Ascending aorta (tissue), 2 donors: ENCODE data around the gene FIBP. TPM values are rescaled to one million over a fixed set of nuclear protein-coding genes. Genes with fewer than 3 reads are reported as not detected.

Experiments used
- DNase-seq, 2 donors: peaks; one replicate each; pipeline ENCODE4 v3.0.0-alpha.2; 2019; ENCODE audit warnings: low spot score in 2 of 2
- H3K27ac ChIP-seq, 2 donors: fragments of 200-600 bp; sonication (generic); one replicate each; pipeline ENCODE4 v1.5.1; 2016 to 2017; ENCODE audit warnings: mild to moderate bottlenecking in 1 of 2
- H3K27me3 ChIP-seq: fragments of 200-600 bp; sonication (generic); one replicate; pipeline ENCODE4 v1.5.1; 2017
- H3K36me3 ChIP-seq, 2 donors: fragments of 200-600 bp; sonication (generic); one replicate each; pipeline ENCODE4 v1.5.1; 2016
- H3K4me1 ChIP-seq, 2 donors: fragments of 200-600 bp; sonication (generic); one replicate each; pipeline ENCODE4 v1.5.1; 2016 to 2017; ENCODE audit warnings: mild to moderate bottlenecking in 1 of 2
- H3K4me3 ChIP-seq, 2 donors: fragments of 200-600 bp; sonication (generic); one replicate each; pipeline ENCODE4 v1.5.1; 2016 to 2017; ENCODE audit warnings: mild to moderate bottlenecking in 1 of 2
- H3K9me3 ChIP-seq, 2 donors: fragments of 200-600 bp; sonication (generic); one replicate each; pipeline ENCODE4 v1.5.1; 2016
- intact Hi-C: fragments of 100-400 bp; cut with DNase I; formaldehyde crosslinking; loops from one replicate; pipeline ENCODE4 v1.15.1; 2023
- total RNA-seq: library from RNA; depleted of rRNA; stranded (reverse); fragments of >200 nt; gene quantifications from one replicate; pipeline ENCODE4 v1.1.0, GENCODE V29; 2016
- TF ChIP-seq, protein P1 (sequence below), 3 experiments: fragments of 200-600 bp in 2 of 3; fragments of 450-650 bp in 1 of 3; sonication (generic) in 2 of 3; IDR thresholded peaks; one replicate each; pipeline ENCODE4 v1.5.1; 2016 to 2019; ENCODE audit warnings: antibody characterized with exemption in 3 of 3, mild to moderate bottlenecking in 1 of 3, moderate library complexity in 1 of 3

FIBP gene
- total RNA-seq, 1 donor from 2014 or later, result 57.2 TPM

GRCh38 chr11:65903068-65903481 lies 14.8 kb upstream of the FIBP start:
- no peak overlapping the region for H3K27ac ChIP-seq
- no peak for DNase-seq
- intact Hi-C loops, result no loop called here
- no peaks in the 10 kb centered on the region for H3K36me3 ChIP-seq
- H3K27me3 ChIP-seq, result no peaks in the 10 kb centered on the region
- peaks cover 7 to 13% of the 10 kb centered on the region in 2 donors for H3K4me1 ChIP-seq
- TF ChIP-seq, protein P1, sequence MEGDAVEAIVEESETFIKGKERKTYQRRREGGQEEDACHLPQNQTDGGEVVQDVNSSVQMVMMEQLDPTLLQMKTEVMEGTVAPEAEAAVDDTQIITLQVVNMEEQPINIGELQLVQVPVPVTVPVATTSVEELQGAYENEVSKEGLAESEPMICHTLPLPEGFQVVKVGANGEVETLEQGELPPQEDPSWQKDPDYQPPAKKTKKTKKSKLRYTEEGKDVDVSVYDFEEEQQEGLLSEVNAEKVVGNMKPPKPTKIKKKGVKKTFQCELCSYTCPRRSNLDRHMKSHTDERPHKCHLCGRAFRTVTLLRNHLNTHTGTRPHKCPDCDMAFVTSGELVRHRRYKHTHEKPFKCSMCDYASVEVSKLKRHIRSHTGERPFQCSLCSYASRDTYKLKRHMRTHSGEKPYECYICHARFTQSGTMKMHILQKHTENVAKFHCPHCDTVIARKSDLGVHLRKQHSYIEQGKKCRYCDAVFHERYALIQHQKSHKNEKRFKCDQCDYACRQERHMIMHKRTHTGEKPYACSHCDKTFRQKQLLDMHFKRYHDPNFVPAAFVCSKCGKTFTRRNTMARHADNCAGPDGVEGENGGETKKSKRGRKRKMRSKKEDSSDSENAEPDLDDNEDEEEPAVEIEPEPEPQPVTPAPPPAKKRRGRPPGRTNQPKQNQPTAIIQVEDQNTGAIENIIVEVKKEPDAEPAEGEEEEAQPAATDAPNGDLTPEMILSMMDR (IDR thresholded peaks at IDR 0.05), result no peak
- H3K9me3 ChIP-seq, result no peaks in the 10 kb centered on the region
- no peak overlapping the region for H3K4me3 ChIP-seq

- TF ChIP-seq, protein P1 (IDR thresholded peaks at IDR 0.05), result no peak
- intact Hi-C loops, result loop anchor here (1.0 kb wide), 4 partner anchors 10 to 18 kb away; partner anchors contain the start of genes C11orf68, CCDC85B and DRAP1
- peak overlapping the region; percentile 70 to 80 for H3K4me3 ChIP-seq
- DNase-seq, result no peak
- no peaks in the 10 kb centered on the region for H3K9me3 ChIP-seq
- H3K4me1 ChIP-seq, result peaks cover 7 to 20% of the 10 kb centered on the region in 2 donors
- no peaks in the 10 kb centered on the region for H3K27me3 ChIP-seq
- peak overlapping the region; percentile 84 to 85 for H3K27ac ChIP-seq
- H3K36me3 ChIP-seq, result no peaks in the 10 kb centered on the region
Observed at GRCh38 chr11:65900899-65901180, 12.6 kb upstream of the FIBP start.

- DNase-seq, result peak; percentile 80 to 96
- Histone ChIP-seq H3K4me1 (peaks cover 7 to 20% of the 10 kb centered on the region in 2 donors), H3K36me3 (no peaks in the 10 kb centered on the region), H3K4me3 (peak within 1 kb of the TSS; percentile 70 to 80), H3K27ac (peak within 1 kb of the TSS; percentile 84 to 85), H3K27me3 (no peaks in the 10 kb centered on the region), H3K9me3 (no peaks in the 10 kb centered on the region)
- intact Hi-C loops, result loop anchor here (1.0 kb wide), 3 partner anchors 10 to 19 kb away; partner anchors contain the start of genes C11orf68, CCDC85B and DRAP1
- TF ChIP-seq, protein P1 (IDR thresholded peaks at IDR 0.05), result no peak
Observed at GRCh38 chr11:65900125-65900898, 12.0 kb upstream of the FIBP start, which contains the start of gene FOSL1. FOSL1 (minus strand) TSS chr11:65900388; CDS start chr11:65900339, 49 bp downstream.

DNA sequence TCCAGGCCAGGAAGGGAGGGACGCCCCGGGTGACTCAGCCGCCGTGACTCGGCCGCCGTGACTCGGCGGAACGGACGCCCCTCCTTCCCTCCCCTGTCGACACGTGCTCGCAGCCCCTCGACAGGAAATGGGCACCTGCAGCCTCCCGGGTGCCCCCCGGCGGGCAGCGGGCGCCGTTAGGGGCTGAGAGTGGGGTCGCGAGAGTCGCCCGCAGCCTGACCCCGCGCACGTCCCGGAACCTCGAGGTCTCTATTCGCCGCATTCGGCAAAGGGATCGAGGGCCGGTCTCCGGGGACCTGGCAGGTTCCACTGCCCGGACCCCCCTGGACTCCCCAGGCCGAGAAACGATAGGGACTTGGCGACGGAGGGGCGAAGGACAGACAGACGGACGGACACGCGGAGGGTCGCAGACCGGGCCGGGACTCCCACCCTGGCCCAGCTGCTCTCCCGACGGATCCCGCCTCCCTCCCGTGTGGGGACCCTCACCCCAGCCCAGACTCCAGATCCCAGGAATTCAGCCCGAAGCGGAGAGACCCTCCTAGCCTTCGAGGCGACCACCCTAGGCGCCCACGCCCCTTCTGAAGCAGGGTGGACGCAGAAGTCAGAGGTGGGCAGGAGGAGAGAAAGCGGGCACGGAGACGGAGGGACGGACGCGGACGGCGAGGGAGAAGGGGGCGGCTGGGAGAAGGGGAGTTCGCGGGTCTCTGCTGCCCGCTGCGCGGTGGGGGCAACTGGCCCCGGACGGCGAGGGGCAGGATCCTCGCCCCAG lies 11.3 kb upstream of the FIBP start:
- H3K27ac ChIP-seq, result peak overlapping the region; percentile 84 to 85
- intact Hi-C loops, result loop anchor here (1.0 kb wide), 3 partner anchors 9 to 20 kb away; partner anchors contain the start of genes C11orf68, CCDC85B and DRAP1
- peak in 1 of 2 donors; percentile 89 for DNase-seq

GRCh38 chr11:65898656-65899355 lies 10.5 kb upstream of the FIBP start:
- intact Hi-C loops, result no loop called here
- TF ChIP-seq, protein P1 (IDR thresholded peaks at IDR 0.05), result no peak
- peak overlapping the region; percentile 70 to 80 for H3K4me3 ChIP-seq
- no peaks in the 10 kb centered on the region for H3K9me3 ChIP-seq
- peak overlapping the region; percentile 84 to 85 for H3K27ac ChIP-seq
- peaks cover 7 to 22% of the 10 kb centered on the region in 2 donors for H3K4me1 ChIP-seq
- no peak for DNase-seq
- no peaks in the 10 kb centered on the region for H3K27me3 ChIP-seq
- no peaks in the 10 kb centered on the region for H3K36me3 ChIP-seq

More for the DNA sequence above, 11.3 kb upstream of the FIBP start:
- Histone ChIP-seq H3K4me3 (peak overlapping the region; percentile 70 to 80), H3K9me3 (no peaks in the 10 kb centered on the region), H3K4me1 (peaks cover 7 to 20% of the 10 kb centered on the region in 2 donors), H3K36me3 (no peaks in the 10 kb centered on the region), H3K27me3 (no peaks in the 10 kb centered on the region)
- TF ChIP-seq, protein P1 (IDR thresholded peaks at IDR 0.05), result no peak
